Measurements from ENCODE around the gene CXCR6.
"Not testable (repeated sequence)": the region's sequence is repeated elsewhere in the genome, so short reads cannot be mapped to it uniquely, and the experiment has no call there.

Gene CXCR6

DNA sequence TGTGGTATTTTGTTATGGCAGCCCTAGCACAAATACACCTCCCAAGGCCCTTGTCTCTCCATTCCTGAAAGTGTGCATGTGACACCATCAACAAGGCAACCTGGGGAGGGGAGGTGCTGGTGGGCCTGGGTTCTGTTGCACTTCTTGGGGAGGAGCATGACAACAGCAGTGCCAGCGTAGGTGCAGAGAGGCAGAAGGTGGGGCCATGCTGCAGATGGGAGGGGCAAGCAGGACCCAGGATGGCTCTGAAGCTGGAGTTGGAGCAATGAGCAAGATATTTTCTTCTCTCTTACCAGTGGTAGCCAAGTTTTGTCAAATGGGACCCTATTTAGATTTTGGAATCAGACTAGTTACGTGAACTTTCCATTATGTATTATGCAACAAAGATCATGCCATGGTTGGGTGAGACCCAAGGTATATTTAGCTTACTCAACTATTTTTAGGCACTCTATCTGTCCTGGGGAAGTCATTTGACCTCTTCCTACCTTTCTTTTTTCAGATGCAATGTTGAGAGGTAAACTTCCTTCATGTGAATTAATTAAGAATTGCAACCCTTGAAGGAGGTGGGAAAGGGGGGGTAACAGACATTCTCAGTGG, 49.0 kb downstream of the CXCR6 start:
- DNase-seq, result no peak

DNA sequence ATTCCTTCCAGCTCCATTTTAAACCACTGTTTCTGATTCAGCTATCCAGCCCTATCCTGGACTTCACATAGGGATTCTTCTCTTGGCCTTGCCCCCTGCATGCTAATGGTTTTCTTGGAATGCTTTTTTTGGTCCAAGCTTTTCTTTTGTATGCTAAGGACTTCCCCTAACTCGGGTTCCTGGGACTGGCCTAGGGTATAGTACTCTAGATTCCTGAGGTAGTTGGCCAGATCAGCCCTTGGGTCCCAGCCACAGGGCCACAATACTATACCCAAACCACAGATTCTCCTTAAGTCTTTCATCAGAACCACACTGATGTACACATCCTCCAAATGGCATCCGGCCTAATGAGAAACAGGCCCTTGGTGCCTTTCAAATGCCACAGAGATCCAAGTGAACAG, 49.6 kb downstream of the CXCR6 start:
- no peak for DNase-seq

DNA sequence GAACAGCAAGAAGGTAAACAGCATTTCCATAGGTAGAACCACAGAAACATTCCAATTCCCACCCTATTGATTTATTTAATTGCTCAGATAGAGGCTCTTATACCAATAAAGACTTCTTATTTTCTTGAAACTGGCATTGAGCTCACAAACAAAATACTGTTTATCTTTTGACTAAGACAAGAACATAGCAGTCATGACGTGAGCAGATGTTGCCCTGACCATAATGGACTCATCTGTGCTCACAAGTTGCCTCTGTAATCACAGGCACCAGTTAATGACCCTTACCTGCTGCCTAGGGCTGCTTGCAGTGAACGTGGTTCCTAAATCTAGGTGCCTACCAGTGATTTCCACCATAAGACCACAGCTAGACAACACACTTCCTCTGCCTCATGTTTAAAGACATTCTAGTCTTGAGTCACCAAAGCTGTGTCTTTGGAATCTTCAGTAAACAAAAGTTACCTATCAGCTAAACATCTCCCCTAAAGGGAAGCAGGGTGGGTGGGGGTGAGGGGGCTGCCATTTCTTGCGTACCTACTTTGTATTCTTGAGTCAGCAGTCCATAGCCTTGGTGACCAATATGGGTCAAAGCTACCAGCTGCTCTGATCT, 50.3 kb downstream of the CXCR6 start:
- no peak for DNase-seq

DNA sequence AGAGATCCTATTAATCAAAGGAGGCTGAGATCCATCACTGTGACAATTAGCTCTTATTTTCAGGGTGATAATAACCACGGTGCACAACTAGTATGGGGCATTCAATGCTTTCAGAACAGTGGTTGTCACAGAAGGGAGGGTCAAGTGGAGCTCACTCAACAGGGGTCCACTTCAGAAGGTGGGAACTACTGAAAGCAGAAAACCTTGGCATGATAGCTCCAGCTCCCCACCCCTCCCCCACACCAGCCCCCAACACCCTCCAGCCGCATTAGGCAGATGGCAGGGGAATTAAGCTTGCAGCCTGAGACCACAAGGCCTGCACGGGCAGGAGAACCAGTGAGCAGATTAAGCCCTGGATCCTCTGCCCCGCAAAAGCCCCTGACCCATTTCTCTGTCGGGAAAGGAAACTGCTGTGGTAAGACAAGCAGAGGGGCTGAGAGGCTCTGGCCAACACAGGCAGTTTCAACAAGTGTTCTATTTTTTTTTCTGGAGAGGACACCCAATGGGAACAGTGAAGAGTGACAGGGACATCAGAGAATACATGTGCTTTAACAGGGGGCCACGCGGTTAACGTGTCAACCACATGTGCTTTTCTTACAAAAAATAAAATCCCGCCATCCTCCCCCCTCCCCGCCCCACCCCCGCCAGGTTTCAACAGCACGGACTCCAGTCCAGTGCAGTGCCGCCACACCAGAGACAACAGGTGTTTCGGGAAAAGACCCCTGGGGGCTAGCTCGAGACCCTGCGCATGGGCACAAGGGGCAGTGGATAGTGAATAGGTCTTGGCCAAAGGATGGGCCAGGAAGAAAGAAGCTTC, 51.4 kb downstream of the CXCR6 start:
- DNase-seq, result peak; percentile 53

DNA sequence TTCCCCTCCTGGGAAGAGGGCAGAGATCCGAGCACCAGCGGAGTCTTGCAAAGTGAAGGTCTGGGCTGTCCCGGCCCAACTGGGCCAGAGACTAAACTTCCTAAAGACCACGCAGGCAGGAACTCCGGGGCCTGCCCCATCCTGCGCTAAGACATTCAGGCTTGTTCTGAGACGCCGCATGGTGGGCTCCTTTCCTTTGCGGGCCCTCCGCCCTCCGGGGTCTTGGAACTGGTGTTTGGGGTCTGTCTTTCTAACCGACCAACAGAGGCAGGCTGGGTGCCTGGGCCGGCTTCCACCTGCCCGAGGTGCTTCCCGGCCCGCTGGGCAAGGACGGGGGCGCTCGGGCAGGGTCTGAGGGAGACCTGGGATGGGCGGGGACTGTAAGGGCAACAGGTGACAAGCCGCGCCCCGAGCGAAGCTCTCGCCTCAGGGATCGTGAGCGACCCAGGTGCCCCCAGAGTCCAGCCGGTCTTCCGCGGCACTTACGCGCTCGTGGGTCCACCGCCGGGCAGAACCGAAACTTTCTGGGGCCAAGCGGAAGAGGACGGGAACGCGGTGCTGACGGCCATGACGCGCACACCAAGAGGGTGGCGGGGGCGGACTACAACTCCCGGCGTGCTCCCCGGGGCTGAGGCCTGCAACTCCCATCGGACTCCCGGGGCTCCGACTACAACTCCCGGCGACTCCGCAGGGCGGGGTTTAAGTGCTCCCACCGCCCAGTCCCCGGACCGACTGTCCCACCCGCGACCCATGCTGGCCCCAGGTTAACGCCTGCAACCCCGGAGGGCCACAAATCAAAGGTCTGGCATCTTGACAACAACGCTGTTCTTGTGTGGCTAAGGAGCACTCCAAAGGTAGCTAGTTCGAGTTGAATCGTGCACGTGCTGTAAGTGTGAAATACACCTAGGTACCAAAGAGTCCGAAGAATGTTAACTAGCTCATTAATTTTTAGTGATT, 52.2 kb downstream of the CXCR6 start, which contains the start of gene FYCO1:
Gene FYCO1 (minus strand): TSS at position 589 of the 957 bp plus-strand sequence. CDS start 10,914 bp downstream, outside the sequence.
- DNase-seq, result peak; percentile 77

DNA sequence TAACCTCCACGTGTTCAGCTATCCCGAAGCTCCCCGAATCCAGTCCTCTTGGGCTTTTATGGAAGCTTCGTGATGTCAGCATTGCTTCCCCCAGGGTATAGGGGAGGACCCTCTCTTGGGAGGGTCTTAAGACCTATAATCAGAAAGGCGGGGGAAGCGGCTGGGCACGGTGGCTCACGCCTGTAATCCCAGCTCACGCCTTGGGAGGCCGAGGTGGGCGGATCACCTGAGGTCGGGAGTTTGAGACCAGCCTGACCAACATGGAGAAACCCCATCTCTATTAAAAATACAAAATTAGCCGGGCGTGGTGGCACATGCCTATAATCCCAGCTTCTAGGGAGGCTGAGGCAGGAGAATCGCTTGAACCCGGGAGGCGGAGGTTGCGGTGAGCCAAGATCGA, 54.2 kb downstream of the CXCR6 start:
- not testable (repeated sequence) for DNase-seq

DNA sequence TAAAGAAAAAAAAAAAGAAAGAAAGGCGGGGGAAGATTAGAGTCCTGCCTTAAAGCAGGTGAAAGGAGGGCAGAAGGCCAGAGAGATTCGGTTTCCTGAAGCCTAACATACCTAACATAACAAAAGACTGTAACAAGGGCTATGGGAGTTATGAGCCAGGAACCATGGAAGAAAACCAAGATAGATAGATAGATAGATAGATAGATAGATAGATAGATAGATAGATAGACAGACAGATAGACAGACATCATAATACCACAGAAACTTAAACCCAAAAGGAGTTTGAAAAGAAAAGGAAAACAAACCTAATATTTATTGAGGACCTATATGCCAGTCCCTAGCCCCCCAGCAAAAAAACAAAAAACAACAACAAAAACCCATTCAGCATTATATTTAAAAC, 54.7 kb downstream of the CXCR6 start:
- DNase-seq, result no peak

Measured in NCI-H2171 treated with DMSO at 0.1 percent for 48 hours (cell line).